Neutrophil (primary cell): ENCODE results near the gene TTYH3.

Experiments used
- H3K27ac ChIP-seq: fragments of 200-600 bp; sonication (generic); 2 replicates; pipeline ENCODE4 v1.5.1; 2016; ENCODE audit warnings: mild to moderate bottlenecking, moderate library complexity
- H3K27me3 ChIP-seq: fragments of 200-600 bp; sonication (generic); 2 replicates; pipeline ENCODE4 v1.6.0; 2016; ENCODE audit warnings: mild to moderate bottlenecking
- H3K36me3 ChIP-seq: fragments of 200-600 bp; sonication (generic); 2 replicates; pipeline ENCODE4 v1.5.1; 2017
- H3K4me1 ChIP-seq, 2 experiments: fragments of 200-600 bp in 1 of 2; sonication (generic) in 1 of 2; 1 replicate in 1 of 2; 2 replicates in 1 of 2; pipeline versions ENCODE4 v1.5.1 to v1.6.1; 2013 to 2016; ENCODE audit warnings: low read depth in 1 of 2, low read length in 1 of 2, mild to moderate bottlenecking in 1 of 2, moderate library complexity in 1 of 2; ENCODE audit not compliant: control insufficient read depth in 1 of 2, insufficient read depth in 1 of 2
- H3K4me3 ChIP-seq, 2 experiments: fragments of 200-600 bp in 1 of 2; sonication (generic) in 1 of 2; 1 replicate in 1 of 2; 2 replicates in 1 of 2; pipeline ENCODE4 v1.5.1; 2013 to 2016; ENCODE audit warnings: low read depth in 1 of 2, low read length in 1 of 2, mild to moderate bottlenecking in 1 of 2, moderate library complexity in 1 of 2
- H3K9me3 ChIP-seq: fragments of 200-600 bp; sonication (generic); 2 replicates; pipeline ENCODE4 v1.5.1; 2016
- TF ChIP-seq, protein P1 (sequence below): fragments of 200-600 bp; sonication (generic); IDR thresholded peaks from 2 replicates; pipeline ENCODE4 v1.5.1; 2016; ENCODE audit warnings: antibody characterized with exemption

Gene TTYH3

GRCh38 chr7:2646336-2646679, 14.5 kb downstream of the TTYH3 start:
- H3K4me1 ChIP-seq: peaks cover 39 to 49% of the 10 kb centered on the region in 2 experiments
- peaks cover 13% of the 10 kb centered on the region for H3K36me3 ChIP-seq
- no peaks in the 10 kb centered on the region for H3K27me3 ChIP-seq
- TF ChIP-seq, protein P1, sequence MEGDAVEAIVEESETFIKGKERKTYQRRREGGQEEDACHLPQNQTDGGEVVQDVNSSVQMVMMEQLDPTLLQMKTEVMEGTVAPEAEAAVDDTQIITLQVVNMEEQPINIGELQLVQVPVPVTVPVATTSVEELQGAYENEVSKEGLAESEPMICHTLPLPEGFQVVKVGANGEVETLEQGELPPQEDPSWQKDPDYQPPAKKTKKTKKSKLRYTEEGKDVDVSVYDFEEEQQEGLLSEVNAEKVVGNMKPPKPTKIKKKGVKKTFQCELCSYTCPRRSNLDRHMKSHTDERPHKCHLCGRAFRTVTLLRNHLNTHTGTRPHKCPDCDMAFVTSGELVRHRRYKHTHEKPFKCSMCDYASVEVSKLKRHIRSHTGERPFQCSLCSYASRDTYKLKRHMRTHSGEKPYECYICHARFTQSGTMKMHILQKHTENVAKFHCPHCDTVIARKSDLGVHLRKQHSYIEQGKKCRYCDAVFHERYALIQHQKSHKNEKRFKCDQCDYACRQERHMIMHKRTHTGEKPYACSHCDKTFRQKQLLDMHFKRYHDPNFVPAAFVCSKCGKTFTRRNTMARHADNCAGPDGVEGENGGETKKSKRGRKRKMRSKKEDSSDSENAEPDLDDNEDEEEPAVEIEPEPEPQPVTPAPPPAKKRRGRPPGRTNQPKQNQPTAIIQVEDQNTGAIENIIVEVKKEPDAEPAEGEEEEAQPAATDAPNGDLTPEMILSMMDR: no peak
- H3K27ac ChIP-seq: peak overlapping the region; percentile 80
- no peaks in the 10 kb centered on the region for H3K9me3 ChIP-seq
- no peak overlapping the region for H3K4me3 ChIP-seq

GRCh38 chr7:2646680-2647571, 15.1 kb downstream of the TTYH3 start:
- no peaks in the 10 kb centered on the region for H3K27me3 ChIP-seq
- peaks cover 18% of the 10 kb centered on the region for H3K36me3 ChIP-seq
- H3K4me1 ChIP-seq: peaks cover 33 to 42% of the 10 kb centered on the region in 2 experiments
- no peak overlapping the region for H3K4me3 ChIP-seq
- no peaks in the 10 kb centered on the region for H3K9me3 ChIP-seq
- H3K27ac ChIP-seq: no peak overlapping the region
- TF ChIP-seq, protein P1: no peak

DNA sequence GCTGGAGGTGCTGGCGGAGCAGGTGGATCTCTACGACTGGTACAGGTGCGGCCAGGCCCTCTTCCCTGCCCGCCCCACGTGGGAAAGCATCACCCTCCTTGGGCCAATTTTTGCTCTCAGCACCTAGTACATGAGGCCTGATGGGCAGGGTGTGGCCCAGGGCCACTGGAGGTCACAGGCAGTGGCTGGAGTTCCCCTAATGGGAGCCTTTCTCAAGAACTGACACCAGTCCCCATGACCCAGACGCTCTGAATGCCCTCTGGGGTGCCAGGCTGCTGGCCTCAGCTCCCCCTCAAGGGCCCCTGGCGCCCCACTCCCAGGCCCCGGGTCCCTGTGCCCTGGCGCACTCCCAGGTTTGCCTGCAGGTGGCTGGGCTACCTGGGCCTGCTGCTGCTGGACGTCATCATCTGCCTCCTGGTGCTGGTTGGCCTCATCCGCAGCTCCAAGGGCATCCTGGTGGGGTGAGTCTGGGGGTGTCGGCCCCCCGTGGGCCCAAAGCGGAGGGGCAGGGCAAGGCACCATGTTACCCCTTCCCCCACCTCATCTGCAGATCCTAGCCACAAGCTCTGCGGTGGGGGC, 15.9 kb downstream of the TTYH3 start:
- peaks cover 26% of the 10 kb centered on the region for H3K36me3 ChIP-seq
- no peak overlapping the region for H3K4me3 ChIP-seq
- peaks cover 30 to 40% of the 10 kb centered on the region in 2 experiments for H3K4me1 ChIP-seq
- H3K27ac ChIP-seq: no peak overlapping the region
- TF ChIP-seq, protein P1: no peak
- H3K9me3 ChIP-seq: no peaks in the 10 kb centered on the region
- no peaks in the 10 kb centered on the region for H3K27me3 ChIP-seq

GRCh38 chr7:2649139-2649838, 17.5 kb downstream of the TTYH3 start:
- no peaks in the 10 kb centered on the region for H3K27me3 ChIP-seq
- H3K27ac ChIP-seq: no peak overlapping the region
- H3K4me1 ChIP-seq: peaks cover 22 to 31% of the 10 kb centered on the region in 2 experiments
- peaks cover 26% of the 10 kb centered on the region for H3K36me3 ChIP-seq
- TF ChIP-seq, protein P1: no peak
- H3K4me3 ChIP-seq: no peak overlapping the region
- no peaks in the 10 kb centered on the region for H3K9me3 ChIP-seq

DNA sequence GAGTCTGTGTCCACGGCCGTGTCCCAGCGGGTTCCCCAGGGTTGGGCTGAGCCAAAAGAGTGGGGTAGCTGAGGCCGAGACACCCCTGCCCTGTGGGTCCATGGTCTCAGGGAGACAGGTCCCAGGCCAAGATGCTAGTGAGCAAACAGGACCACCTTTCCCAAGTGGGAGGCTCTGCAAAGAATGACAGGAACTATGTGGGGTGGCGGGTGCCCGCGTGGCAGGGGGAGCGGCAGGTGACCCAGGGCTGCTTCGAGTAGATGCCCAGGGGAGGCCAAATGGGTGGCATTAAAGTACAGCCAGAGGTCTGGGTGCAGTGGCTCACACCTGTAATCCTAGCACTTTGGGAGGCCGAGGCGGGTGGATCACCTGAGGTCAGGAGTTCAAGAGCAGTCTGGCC, 18.2 kb downstream of the TTYH3 start:
- no peaks in the 10 kb centered on the region for H3K27me3 ChIP-seq
- no peak overlapping the region for H3K27ac ChIP-seq
- TF ChIP-seq, protein P1: no peak
- no peak overlapping the region for H3K4me3 ChIP-seq
- peaks cover 15 to 24% of the 10 kb centered on the region in 2 experiments for H3K4me1 ChIP-seq
- no peaks in the 10 kb centered on the region for H3K9me3 ChIP-seq
- peaks cover 26% of the 10 kb centered on the region for H3K36me3 ChIP-seq
